HL-60/S4 treated with retinoic acid at 250 ng/mL for 4 days and 3 days (cell line): ENCODE data around the gene YTHDF1.

ENCODE experiments used
- in situ Hi-C: fragments of 300-500 bp; cut with MboI; formaldehyde crosslinking; loops from 2 replicates; pipeline ENCODE4 v1.7.0; 2022; ENCODE audit warnings: low sequenced_read_pairs

Gene YTHDF1

DNA sequence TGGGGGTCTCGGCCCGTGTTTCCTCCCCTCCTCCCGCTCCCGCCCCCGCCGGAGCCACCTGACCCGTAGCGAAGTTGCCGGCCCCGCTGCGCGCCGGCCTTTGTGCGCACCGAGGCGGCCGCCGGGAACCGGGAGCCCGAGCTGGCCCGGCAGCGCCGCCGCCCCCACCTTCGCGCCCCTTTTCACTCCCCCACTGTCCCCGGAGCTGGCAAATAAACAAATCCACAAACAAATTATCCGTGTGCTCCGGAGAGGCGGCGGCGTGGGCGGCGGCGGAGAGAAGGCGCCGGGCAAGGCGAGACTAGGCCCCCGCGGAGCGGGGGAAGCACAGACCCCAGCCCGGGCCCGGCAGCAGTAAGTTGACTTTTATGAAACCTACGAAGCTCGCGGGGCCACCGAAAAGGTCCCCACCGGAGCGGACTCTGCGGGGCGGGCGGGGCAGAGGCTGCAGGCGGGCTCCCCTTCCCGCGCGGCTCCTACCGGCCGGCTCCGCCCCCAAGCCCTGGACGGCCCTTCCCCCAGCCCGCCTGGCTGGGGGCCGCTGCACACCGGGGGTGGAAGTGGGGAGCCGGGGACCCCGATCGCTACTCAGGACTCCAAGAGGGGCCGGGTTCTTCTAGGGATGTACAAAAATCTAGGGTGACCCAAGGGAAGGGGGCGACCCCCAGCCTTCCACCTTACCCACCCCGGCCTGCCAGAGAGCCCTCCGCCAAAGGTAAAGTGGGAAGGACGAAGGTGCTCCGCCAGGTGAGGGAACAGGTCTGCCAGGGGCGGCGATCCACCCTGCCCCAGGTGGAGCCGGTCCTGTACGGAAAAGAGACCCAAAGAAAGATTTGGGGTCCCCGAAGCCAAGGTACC lies 40.7 kb downstream of the YTHDF1 start:
- in situ Hi-C loops = no loop called here

GRCh38 chr20:63174309-63175037 lies 41.5 kb downstream of the YTHDF1 start:
- in situ Hi-C loops = no loop called here

DNA sequence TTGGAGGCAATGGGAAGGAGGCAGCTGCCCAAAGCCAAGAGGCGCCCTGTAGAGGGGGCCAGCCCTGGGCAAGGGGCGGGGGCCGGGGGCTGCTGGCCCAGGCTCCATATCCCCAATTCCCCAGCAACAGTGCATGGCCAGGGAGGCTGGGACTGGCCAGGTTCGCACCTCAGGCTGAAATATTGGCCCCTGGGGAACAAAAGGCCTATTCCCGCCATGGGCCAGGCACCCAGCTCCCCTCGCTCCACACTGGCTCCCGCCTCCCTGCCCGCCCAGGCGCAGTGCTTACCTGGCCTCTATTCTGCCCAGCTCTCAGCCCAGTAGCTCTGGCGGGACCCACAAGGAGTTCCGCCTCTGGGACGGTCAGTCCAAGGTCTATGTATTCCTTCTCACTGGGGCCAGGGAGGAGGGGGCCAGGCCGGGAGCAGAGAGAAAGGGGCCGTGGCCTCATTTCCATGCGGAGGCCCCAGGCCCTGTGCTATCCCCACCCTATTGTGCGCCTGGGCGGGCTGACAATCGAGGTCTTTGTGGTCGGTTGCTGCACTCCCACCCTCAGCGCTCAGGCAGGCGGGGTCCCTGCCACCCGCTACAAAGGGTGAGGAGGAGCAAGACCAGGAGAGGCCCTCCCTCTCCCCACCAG lies 42.3 kb downstream of the YTHDF1 start:
- in situ Hi-C loops = no loop called here

- in situ Hi-C loops = no loop called here
Observed at GRCh38 chr20:63172726-63173125, 43.2 kb downstream of the YTHDF1 start.

- in situ Hi-C loops = no loop called here
Observed at GRCh38 chr20:63171991-63172390, 43.9 kb downstream of the YTHDF1 start.

DNA sequence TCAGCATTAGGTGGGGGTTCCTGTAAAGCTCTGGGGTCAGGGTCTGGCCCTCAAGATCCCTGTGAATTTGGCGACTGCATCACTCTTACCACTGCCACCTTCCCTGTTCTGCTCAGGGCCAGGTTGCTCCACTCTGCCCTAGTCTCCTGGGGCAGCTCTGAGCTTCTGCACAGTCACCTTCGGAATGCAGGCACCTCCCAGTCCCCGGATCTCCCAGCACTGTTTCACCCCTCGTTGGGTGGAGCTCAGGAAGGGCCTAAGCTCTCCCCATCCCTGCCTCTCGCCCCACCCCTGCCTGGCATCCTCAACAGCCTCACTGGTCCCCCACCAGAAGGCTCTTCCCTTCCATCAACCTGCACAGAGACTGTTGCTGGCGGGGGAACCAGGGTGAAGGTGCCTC lies 46.2 kb downstream of the YTHDF1 start:
- in situ Hi-C loops = no loop called here

- in situ Hi-C loops = no loop called here
Observed at GRCh38 chr20:63168861-63169260, 47.1 kb downstream of the YTHDF1 start.

GRCh38 chr20:63167918-63168520 lies 47.9 kb downstream of the YTHDF1 start:
- in situ Hi-C loops = no loop called here

DNA sequence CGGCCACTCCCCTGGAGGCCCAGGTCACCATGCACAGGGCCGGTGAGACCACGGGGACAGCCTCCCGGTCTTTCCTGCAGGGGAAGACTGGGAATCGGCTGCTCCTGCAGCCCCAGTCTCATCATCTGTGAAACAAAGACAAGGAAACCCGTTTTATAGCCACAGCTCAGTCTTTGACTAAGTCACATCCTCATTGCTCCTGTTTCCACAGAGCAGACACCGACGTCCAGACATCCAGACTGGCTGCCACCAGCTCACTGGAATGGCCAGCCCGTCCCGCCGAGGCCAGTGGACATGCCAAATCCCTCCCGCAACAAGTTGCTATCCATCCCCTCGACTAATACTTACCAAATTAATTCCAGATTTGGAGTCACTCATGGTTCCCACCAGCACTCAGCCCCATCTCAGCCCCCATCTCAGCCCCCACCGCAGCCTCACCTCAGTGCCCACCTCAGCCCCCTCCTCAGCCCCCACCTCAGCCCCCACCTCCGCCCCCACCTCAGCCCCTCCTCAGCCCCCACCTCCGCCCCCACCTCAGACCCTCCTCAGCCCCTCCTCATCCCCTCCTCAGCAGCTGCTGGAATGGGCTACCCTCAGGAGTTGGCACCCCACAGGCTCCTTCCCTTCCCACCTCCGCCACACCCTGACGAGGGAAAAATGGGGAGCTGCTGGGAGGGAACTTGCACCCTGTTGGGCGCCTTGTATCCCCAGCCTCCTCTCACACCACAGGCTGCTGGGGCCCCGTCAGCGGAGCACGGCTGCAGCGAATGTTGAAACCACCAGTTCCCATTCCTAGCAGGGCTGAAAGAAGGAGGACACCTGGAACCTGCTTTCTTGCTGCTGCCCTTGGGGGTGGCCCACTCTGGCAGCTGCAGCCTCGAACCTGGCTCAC lies 48.7 kb downstream of the YTHDF1 start:
- in situ Hi-C loops = no loop called here

- in situ Hi-C loops = no loop called here
Observed at GRCh38 chr20:63166193-63167020, 49.5 kb downstream of the YTHDF1 start.

- in situ Hi-C loops = no loop called here
Observed at GRCh38 chr20:63165356-63166192, 50.4 kb downstream of the YTHDF1 start.

DNA sequence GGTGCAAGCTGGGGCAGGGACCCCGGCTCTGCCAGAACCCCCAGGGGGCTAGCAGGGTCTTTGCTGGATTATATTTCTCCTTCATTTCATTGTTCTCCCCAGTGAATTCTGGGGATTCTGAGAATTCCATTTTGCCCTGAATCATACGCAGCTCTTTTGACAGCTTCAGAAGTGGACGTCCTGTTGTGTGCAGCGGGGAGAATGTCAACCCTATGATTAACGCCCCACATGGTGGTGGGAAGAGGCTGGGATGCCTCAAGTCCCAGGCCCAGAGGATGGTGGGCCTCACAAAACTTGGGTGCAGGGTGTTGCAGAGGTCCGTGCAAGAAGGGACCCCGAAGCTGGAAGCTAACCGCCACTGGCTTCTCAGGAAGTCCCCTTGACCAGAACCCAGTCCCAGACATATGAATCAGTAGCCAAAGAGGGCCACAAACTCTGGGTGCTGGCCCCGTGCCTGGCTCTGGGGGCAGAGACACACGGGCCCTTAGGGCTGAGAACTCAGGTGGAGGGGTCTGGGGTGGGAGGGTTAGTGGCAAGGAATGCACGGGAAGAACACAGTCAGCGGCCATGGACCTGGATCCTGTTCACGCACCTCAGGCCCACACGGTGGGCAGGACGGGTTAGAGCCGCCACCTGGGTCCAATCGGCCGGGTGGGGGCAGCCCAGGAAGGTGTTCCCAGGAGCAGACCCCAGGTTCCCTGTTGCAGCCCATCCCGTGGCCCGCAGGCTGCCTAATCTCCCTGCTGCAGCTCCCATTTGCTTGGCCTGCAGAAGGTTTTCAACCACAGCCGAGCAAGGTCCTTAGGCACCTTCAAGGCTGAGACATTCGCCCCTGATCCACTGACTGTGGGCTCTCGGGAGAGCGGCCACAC lies 51.2 kb downstream of the YTHDF1 start:
- in situ Hi-C loops = no loop called here

DNA sequence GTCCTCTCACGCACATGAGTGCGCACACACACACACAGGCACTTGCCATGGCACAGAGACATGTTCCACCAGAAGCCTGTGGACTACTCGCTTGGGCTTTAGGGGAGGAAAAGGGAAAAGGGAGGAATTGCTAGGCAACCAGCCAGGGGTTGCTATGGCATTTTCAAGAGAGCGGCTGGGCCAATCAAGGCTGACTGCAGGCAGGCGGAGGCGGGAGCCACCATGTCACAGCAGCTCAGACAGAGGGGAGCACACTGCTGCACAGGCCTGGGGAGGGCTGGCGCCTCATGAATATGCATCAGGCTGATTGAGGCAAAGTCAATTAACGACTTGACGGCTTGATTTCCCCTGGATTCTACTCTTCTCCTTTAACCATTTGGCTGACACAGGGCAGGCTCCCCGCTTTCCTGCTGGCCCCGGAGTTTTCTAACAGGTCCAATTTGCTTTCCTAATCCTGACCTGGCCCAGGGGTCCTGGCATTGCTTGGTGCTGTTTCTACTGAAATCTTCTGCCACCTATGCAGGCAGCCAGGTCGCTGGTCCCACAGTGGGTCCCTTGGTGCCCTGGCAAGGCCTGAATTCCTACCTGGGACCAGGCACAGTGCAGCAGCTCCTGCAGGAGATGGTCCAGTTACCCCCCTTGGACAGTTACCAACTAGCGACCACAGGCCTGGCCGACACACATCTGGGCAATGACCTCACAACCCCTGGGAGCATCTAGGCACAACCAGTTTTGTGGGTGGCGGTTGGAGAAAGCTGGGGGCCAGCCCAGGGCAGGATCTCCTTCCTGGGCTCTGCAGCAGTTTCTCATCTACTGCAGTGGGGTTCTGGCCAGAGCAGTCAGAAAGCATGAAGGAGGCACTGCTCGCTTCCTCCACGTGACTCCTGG lies 52.1 kb downstream of the YTHDF1 start:
- in situ Hi-C loops = no loop called here

- in situ Hi-C loops = no loop called here
Observed at GRCh38 chr20:63163171-63163570, 52.8 kb downstream of the YTHDF1 start.

- in situ Hi-C loops = no loop called here
Observed at GRCh38 chr20:63162206-63162795, 53.6 kb downstream of the YTHDF1 start.

GRCh38 chr20:63161176-63161651 lies 54.7 kb downstream of the YTHDF1 start:
- in situ Hi-C loops = no loop called here
